GM12878 (cell line): ENCODE results near the gene GNAT3. TPM values are rescaled to one million over a fixed set of nuclear protein-coding genes. Genes with fewer than 3 reads are reported as not detected.

Experiments
- ATAC-seq: fragments of 200-7000 bp; cut with Tn5 transposase; 3 replicates; pipeline ENCODE4 v1.9.1; 2020; ENCODE audit warnings: mild to moderate bottlenecking, moderate library complexity
- BruUV-seq: library from RNA; stranded (reverse); fragments of 400-500 nt; replicated peaks from 2 replicates; lab custom pipeline; 2021; lab: Mats Ljungman, UMichigan
- CTCF ChIA-PET: fragments of 300-600 bp; sonication (Branson Sonifier 250); formaldehyde crosslinking; extraction: SDS; loops from one replicate; lab custom pipeline; 2021; ENCODE audit warnings: inconsistent platforms; lab: Yijun Ruan, JAX
- POLR2A ChIA-PET: fragments of 350-600 bp; formaldehyde crosslinking; extraction: SDS; loops from one replicate; lab custom pipeline; 2021; ENCODE audit warnings: inconsistent platforms; lab: Charles Lee
- RAD21 ChIA-PET: fragments of 300-600 bp; sonication (Branson Sonifier 250); formaldehyde crosslinking; loops from one replicate; lab custom pipeline; 2023; ENCODE audit warnings: antibody characterized with exemption; ENCODE audit not compliant: unreplicated experiment; lab: Charles Lee
- SMC1A ChIA-PET: fragments of 300-600 bp; sonication (Branson Sonifier 250); formaldehyde crosslinking; loops from one replicate; lab custom pipeline; 2023; ENCODE audit not compliant: unreplicated experiment, uncharacterized antibody; lab: Charles Lee
- DNase-seq: peaks from one replicate; pipeline ENCODE4 v3.0.0-alpha.2; 2011; ENCODE audit warnings: low read depth, low spot score
- FAIRE-seq: peaks from 3 replicates; lab custom pipeline; 2011; peaks lifted over from hg19 to GRCh38; lab: Jason Lieb, UNC
- H2AFZ ChIP-seq: 2 replicates; pipeline ENCODE4 v1.6.0; 2011; ENCODE audit warnings: low read depth, low read length, control low read depth; ENCODE audit not compliant: control insufficient read depth
- H3K27ac ChIP-seq: 2 replicates; pipeline ENCODE4 v1.5.1; 2011; ENCODE audit warnings: control low read depth; ENCODE audit not compliant: control insufficient read depth, insufficient read depth
- H3K27me3 ChIP-seq, 2 experiments: replicated peaks in 1 of 2; 2 replicates each; pipeline versions ENCODE4 v1.6.0 to v1.6.1; 2011; ENCODE audit warnings: low read length in 1 of 2; ENCODE audit not compliant: control insufficient read depth in 2 of 2, insufficient read depth in 2 of 2
- H3K36me3 ChIP-seq, 2 experiments: 2 replicates each; pipeline ENCODE4 v1.5.1; 2011; ENCODE audit warnings: low read length in 1 of 2; ENCODE audit not compliant: control insufficient read depth in 2 of 2, insufficient read depth in 2 of 2
- H3K4me1 ChIP-seq: 2 replicates; pipeline ENCODE4 v1.6.1; 2011; ENCODE audit warnings: mild to moderate bottlenecking, low read length, moderate library complexity, mixed read lengths; ENCODE audit not compliant: control insufficient read depth, insufficient read depth
- H3K4me2 ChIP-seq: 2 replicates; pipeline ENCODE4 v1.6.0; 2011; ENCODE audit warnings: control low read depth; ENCODE audit not compliant: control insufficient read depth, insufficient read depth
- H3K4me3 ChIP-seq: fragments of 200-600 bp; sonication (generic); 2 replicates; pipeline ENCODE4 v1.5.1; 2016
- H3K79me2 ChIP-seq: 2 replicates; pipeline ENCODE4 v1.6.0; 2011; ENCODE audit warnings: low read length; ENCODE audit not compliant: control insufficient read depth, insufficient read depth
- H3K9ac ChIP-seq: 2 replicates; pipeline ENCODE4 v1.8.0; 2011; ENCODE audit warnings: low read length, control low read depth, mixed read lengths; ENCODE audit not compliant: control insufficient read depth, insufficient read depth
- H3K9me3 ChIP-seq: replicated peaks from 3 replicates; pipeline ENCODE4 v1.5.1; 2011; ENCODE audit warnings: mild to moderate bottlenecking, low read length; ENCODE audit not compliant: control insufficient read depth, insufficient read depth
- H4K20me1 ChIP-seq: 2 replicates; pipeline ENCODE4 v1.6.0; 2011; ENCODE audit not compliant: control insufficient read depth, insufficient read depth
- BRCA1 ChIP-seq: IDR thresholded peaks from 2 replicates; pipeline ENCODE4 v1.6.1; 2011; ENCODE audit warnings: low read depth, low read length, improper control_type of control experiment
- CHD1 ChIP-seq: IDR thresholded peaks from 2 replicates; pipeline ENCODE4 v1.6.1; 2012; ENCODE audit warnings: low read depth, low read length, improper control_type of control experiment
- CREM ChIP-seq: IDR thresholded peaks from 2 replicates; pipeline ENCODE4 v1.6.1; 2014; ENCODE audit warnings: antibody characterized with exemption, low read depth
- DPF2 ChIP-seq: fragments of 450-650 bp; IDR thresholded peaks from 2 replicates; pipeline ENCODE4 v1.6.1; 2017; ENCODE audit warnings: mild to moderate bottlenecking
- FOXK2 ChIP-seq: fragments of 450-650 bp; IDR thresholded peaks from 2 replicates; pipeline ENCODE4 v1.6.1; 2017; ENCODE audit warnings: mild to moderate bottlenecking, moderate library complexity
- POLR2A ChIP-seq: IDR thresholded peaks from 2 replicates; pipeline ENCODE4 v1.6.1; 2011; ENCODE audit warnings: low read depth, mild to moderate bottlenecking, low read length
- SREBF1 ChIP-seq: IDR thresholded peaks from 2 replicates; pipeline ENCODE4 v1.6.1; 2012; ENCODE audit warnings: mild to moderate bottlenecking, low read length
- STAT3 ChIP-seq: IDR thresholded peaks from 2 replicates; pipeline ENCODE4 v1.6.1; 2011; ENCODE audit warnings: low read depth, low read length, improper control_type of control experiment
- YY1 ChIP-seq: IDR thresholded peaks from 2 replicates; pipeline ENCODE4 v1.6.1; 2011; ENCODE audit warnings: low read depth, mild to moderate bottlenecking, low read length
- WGBS: methylation state at CpG from one replicate; pipeline ENCODE4 v1.1.6; 2016; ENCODE audit warnings: low lambda C conversion rate; ENCODE audit not compliant: insufficient replicate concordance, insufficient coverage; ENCODE audit errors: missing lambda C conversion rate; 5-methylcytosine and 5-hydroxymethylcytosine counted together
- in situ Hi-C: fragments of 300-500 bp; cut with MboI; formaldehyde crosslinking; loops from 9 replicates; pipeline ENCODE4 v1.14.3; 2018; ENCODE audit warnings: mixed read lengths
- intact Hi-C: fragments of 100-400 bp; cut with micrococcal nuclease; formaldehyde crosslinking; loops from one replicate; pipeline ENCODE4 v1.14.2; 2022; ENCODE audit not compliant: unreplicated experiment
- polyA plus RNA-seq, 11 experiments: library from polyadenylated mRNA; depleted of rRNA in 4 of 11; unstranded in 6 of 11; stranded (reverse) in 5 of 11; fragments of >200 nt; fragmentation: Nextera tagmentation in 4 of 11; fragmentation: Illumina TruSeq in 1 of 11; extraction: Ambion mirVana in 4 of 11; extraction: Trizol in 1 of 11; gene quantifications; 1 replicate in 1 of 11; 2 replicates in 10 of 11; pipeline versions ENCODE4 v1.2.1 to v1.2.3, GENCODE V29; 2011 to 2016; ENCODE audit warnings: inconsistent platforms in 2 of 11, missing spikeins in 2 of 11, low read depth in 1 of 11
- total RNA-seq, 4 experiments: library from RNA; depleted of rRNA in 3 of 4; stranded (reverse); fragments of >200 nt in 3 of 4; fragmentation: Illumina TruSeq in 1 of 4; extraction: Trizol in 1 of 4; gene quantifications; 2 replicates each; pipeline versions ENCODE4 v1.2.1 to v1.2.3, GENCODE V29; 2013 to 2021
- TF ChIP-seq, protein P1 (sequence below): IDR thresholded peaks from 2 replicates; pipeline ENCODE4 v1.6.1; 2012; ENCODE audit warnings: low read depth, low read length, improper control_type of control experiment

Gene GNAT3
- total and polyA plus RNA-seq, 10 of the 15 experiments (the other 5 are each of a cell fraction or from before 2014, with no cell fraction given) = 1.7 to 8.3 (median 5.8) TPM; not detected in 1

- no peaks in the 10 kb centered on the region; a peak in 1 of 4 replicates for H3K27me3 ChIP-seq
- in situ Hi-C loops (no loop called here), intact Hi-C loops (no loop called here)
- ChIA-PET POLR2A (no interaction called here), SMC1A (no interaction called here), RAD21 (no interaction called here), CTCF (no interaction called here)
- no peak overlapping the region for H3K9ac ChIP-seq
- H3K4me3 ChIP-seq = no peak overlapping the region
- no peaks in the 10 kb centered on the region for H3K4me1 ChIP-seq
- H2AFZ ChIP-seq = no peak overlapping the region
- H3K36me3 ChIP-seq = no peaks in the 10 kb centered on the region
- 0% methylated on average over 3 of the region's 3 CpGs for WGBS
- BruUV-seq = no TSS peak
- FAIRE-seq (no peak), DNase-seq (no peak), ATAC-seq (no peak)
- no peak overlapping the region for H3K4me2 ChIP-seq
- no peaks in the 10 kb centered on the region for H3K9me3 ChIP-seq
- H3K27ac ChIP-seq = no peak overlapping the region
- no peak for TF ChIP-seq YY1
- TF ChIP-seq POLR2A = no peak
- TF ChIP-seq BRCA1 = no peak
- no peak for TF ChIP-seq SREBF1
- no peak for TF ChIP-seq STAT3
- TF ChIP-seq DPF2 = no peak
- no peak for TF ChIP-seq CREM
- no peaks in the 10 kb centered on the region for H4K20me1 ChIP-seq
- H3K79me2 ChIP-seq = no peaks in the 10 kb centered on the region
These were observed 98.4 kb downstream of the GNAT3 start for GRCh38 chr7:80413383-80413945.

- intact Hi-C loops = no loop called here
- no peak for ATAC-seq
- POLR2A ChIA-PET = no interaction called here
These were observed 99.0 kb downstream of the GNAT3 start for GRCh38 chr7:80412842-80413241.

More at GRCh38 chr7:80412842-80413241, 99.0 kb downstream of the GNAT3 start:
- Histone ChIP-seq H3K9ac (no peak overlapping the region), H3K27ac (no peak overlapping the region), H3K27me3 (no peaks in the 10 kb centered on the region; a peak in 1 of 4 replicates), H3K79me2 (no peaks in the 10 kb centered on the region), H3K4me1 (no peaks in the 10 kb centered on the region), H3K4me3 (no peak overlapping the region), H4K20me1 (no peaks in the 10 kb centered on the region), H3K36me3 (no peaks in the 10 kb centered on the region), H2AFZ (no peak overlapping the region), H3K4me2 (no peak overlapping the region), H3K9me3 (no peaks in the 10 kb centered on the region)
- no TSS peak for BruUV-seq
- 41% methylated on average over 1 of the region's 1 CpG for WGBS
- no peak for FAIRE-seq
- ChIA-PET SMC1A (no interaction called here), RAD21 (no interaction called here), CTCF (no interaction called here)
- TF ChIP-seq CHD1 (no peak), FOXK2 (no peak)
- TF ChIP-seq, protein P1, sequence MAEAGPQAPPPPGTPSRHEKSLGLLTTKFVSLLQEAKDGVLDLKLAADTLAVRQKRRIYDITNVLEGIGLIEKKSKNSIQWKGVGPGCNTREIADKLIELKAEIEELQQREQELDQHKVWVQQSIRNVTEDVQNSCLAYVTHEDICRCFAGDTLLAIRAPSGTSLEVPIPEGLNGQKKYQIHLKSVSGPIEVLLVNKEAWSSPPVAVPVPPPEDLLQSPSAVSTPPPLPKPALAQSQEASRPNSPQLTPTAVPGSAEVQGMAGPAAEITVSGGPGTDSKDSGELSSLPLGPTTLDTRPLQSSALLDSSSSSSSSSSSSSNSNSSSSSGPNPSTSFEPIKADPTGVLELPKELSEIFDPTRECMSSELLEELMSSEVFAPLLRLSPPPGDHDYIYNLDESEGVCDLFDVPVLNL = no peak
- in situ Hi-C loops = no loop called here
- DNase-seq = no peak
